GM12878 (cell line): ENCODE data around the gene MCM8.

Experiments
- BACH1 ChIP-seq: fragments of 450-650 bp; IDR thresholded peaks from 2 replicates; pipeline ENCODE4 v1.6.1; 2017; ENCODE audit warnings: mild to moderate bottlenecking, borderline replicate concordance
- TF ChIP-seq, protein P1 (sequence below), 3 experiments: IDR thresholded peaks in 2 of 3; conservative IDR thresholded peaks in 1 of 3; 2 replicates each; pipeline ENCODE4 v1.5.1; 2011; ENCODE audit warnings: low read depth in 3 of 3, low read length in 3 of 3, mild to moderate bottlenecking in 3 of 3, control low read depth in 2 of 3, moderate library complexity in 2 of 3, inconsistent platforms in 1 of 3, mixed read lengths in 1 of 3; ENCODE audit not compliant: control insufficient read depth in 2 of 3, insufficient read depth in 1 of 3; ENCODE audit errors: extremely low read depth in 1 of 3

DNA sequence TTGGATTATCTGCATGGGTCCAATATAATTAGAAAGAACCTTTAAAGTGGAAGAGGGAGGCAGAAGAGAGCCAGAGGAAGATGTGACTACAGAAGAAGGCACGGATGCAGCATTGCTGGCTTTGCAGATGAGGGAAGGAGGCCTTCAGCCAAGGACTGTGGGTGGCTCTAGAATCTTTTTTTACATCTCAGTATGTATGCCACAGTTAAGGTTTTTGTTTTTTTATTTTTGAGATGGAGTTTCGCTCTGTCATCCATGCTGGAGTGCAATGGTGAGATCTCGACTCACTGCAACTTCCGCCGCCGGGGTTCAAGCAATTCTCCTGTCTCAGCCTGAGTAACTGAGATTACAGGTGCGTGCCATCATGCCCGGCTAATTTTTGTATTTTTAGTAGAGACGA lies 49.3 kb downstream of the MCM8 start:
- TF ChIP-seq, protein P1, sequence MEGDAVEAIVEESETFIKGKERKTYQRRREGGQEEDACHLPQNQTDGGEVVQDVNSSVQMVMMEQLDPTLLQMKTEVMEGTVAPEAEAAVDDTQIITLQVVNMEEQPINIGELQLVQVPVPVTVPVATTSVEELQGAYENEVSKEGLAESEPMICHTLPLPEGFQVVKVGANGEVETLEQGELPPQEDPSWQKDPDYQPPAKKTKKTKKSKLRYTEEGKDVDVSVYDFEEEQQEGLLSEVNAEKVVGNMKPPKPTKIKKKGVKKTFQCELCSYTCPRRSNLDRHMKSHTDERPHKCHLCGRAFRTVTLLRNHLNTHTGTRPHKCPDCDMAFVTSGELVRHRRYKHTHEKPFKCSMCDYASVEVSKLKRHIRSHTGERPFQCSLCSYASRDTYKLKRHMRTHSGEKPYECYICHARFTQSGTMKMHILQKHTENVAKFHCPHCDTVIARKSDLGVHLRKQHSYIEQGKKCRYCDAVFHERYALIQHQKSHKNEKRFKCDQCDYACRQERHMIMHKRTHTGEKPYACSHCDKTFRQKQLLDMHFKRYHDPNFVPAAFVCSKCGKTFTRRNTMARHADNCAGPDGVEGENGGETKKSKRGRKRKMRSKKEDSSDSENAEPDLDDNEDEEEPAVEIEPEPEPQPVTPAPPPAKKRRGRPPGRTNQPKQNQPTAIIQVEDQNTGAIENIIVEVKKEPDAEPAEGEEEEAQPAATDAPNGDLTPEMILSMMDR (IDR thresholded peaks at IDR 0.05 in 2 of 3, conservative IDR thresholded peaks at IDR 0.05 in 1 of 3; ENCODE audit: control insufficient read depth in 2 of 3, extremely low read depth in 1 of 3, insufficient read depth in 1 of 3, low read depth in 3 of 3, low read length in 3 of 3): no peak
- no peak for TF ChIP-seq BACH1
